GM19238 (cell line): Measurements from ENCODE around the gene ADCY5.

Source experiments
- DNase-seq: peaks from one replicate; pipeline ENCODE4 v3.0.0; 2011; ENCODE audit warnings: low spot score; ENCODE audit not compliant: insufficient read length

ADCY5 gene

DNA sequence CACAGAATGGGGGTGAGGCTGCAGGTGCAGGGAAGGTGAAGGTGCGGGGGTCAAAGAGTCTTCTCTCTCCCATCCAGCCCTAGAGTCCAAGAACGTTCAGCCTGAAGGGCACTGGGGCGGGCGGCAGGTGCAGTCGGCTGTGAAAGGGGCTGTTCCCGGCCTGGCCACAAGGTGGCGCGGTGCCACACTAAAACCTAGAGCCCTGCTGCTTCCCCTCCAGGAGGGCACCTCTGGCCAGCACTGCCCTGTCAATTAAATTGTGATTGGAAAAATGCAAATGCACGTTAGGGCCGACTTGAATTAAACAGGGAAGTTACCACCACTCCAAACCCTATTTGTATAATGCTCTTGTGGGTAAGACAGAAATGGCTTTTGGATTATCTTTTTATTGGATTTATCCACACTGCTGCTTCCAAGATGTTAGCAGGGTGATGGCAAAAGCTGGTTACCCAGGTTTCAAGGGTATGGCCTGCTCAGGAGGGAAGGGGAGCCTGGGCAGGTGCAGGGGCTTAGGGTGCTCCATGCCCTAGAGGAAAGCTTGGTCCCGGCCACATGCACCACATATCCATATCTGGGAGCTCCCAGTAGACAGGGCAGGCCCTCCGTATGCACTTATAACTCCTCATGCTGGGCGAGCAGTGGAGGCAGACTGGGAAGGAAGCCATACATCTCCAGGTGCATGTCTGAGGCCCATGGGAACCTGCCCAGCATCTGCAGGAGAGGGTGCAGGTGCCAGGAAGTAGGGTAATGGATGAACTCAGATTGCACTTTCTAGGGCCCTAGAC is 119.8 kb downstream of the ADCY5 start:
- peak; percentile 76 for DNase-seq

DNA sequence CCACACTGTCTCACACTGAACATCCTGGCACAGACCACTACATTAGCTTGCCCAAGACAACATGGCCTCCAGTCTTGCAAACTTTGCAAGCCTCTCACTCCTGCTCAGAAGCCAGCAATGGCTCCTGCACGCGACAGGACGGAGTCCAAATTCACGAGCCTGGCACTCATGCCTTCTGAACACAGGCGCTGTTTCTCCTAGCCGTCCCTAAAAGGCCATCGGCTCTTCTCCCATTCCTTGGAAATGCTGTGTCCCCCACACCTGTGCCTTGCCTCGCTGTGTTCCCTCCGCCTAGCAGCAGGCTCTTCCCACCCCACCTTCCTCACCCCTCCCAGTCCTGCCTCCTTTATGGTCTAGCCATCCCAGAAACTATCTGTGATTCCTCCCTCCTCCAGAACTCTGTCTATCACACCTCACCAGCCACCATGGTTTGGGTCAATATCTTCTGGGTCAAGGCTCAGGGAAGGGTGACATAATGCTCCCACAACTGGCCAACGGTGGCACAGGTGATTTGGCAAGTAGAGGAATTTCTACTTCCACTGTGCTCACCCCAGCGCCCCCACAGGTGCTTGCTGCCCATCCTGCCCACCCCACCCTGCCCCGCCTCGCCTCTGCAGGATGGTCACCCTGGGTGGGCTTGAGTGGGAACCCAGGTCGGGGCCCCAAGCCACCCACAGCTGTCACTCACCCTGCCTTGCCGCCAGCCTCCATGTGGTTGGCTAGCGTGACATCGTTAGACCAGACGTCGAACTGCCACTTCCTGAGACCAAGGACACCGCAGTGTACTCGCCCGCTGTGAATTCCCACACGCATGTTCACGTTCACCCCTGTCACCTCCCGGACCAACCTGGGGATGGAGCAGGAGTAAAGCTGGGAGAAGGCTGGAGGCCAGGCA is 120.7 kb downstream of the ADCY5 start:
- DNase-seq: no peak

DNA sequence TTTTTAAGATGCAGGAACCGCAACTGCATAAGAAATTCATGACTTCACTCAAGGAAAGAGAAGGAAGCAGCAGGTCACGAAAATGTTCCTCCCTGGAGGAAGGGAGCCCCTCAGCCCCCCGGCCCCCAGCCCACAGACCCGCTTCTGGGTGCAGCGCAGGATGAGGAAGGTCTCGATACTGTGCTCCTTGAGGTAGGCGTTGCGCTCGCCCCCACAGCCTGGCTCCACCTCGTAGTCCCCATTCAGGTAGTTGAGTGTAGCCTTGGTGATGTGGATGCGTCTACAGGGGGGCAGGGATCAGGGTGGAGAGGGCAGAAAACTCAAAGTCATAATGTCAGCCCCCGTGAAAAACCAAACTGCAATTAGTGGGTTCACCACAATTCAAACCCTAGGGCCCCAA is 121.4 kb downstream of the ADCY5 start:
- no peak for DNase-seq

DNA sequence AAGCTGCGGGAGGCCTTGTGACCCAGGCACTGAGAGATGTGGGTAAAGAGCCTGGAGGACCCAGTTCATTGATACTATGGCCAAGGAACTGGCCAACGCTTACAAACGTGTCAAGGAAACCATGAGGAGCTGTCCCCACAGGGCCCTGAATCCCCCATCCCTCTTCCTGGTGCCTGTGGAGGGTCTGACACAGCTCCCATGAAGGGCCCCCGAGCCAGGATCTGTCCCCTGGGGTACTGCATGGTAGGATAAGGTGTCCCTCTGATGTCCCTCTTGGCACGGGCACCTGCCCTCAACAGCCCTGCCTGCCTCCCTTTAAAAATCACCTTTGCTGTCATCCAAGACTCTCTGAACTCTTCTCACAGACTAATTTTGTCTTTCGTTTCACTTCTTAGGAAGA is 122.4 kb downstream of the ADCY5 start:
- DNase-seq: no peak

DNA sequence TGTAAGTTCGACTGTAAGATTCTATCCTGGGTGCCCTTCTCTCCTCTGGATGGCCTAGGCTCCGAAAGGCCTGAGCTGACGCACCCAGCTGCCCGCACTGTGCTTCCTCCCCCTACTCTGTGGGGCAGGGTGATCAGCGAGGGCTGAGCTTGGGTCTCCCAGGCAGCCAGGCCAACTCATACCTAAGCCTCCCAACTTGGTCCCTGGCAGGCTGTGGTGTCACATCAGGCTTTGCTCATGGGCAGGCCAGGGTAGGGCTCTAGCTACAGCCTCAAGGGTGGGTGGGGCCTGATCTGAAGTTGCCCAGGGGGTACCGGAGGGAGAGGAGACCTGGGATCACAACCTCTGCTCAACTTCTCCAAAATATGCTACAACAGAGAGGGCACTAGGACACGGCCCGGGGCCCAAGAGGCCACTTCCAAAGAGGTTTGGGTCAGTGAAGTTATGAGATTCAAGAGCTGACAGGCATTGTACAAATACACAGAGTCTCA is 123.1 kb downstream of the ADCY5 start:
- DNase-seq: no peak

DNA sequence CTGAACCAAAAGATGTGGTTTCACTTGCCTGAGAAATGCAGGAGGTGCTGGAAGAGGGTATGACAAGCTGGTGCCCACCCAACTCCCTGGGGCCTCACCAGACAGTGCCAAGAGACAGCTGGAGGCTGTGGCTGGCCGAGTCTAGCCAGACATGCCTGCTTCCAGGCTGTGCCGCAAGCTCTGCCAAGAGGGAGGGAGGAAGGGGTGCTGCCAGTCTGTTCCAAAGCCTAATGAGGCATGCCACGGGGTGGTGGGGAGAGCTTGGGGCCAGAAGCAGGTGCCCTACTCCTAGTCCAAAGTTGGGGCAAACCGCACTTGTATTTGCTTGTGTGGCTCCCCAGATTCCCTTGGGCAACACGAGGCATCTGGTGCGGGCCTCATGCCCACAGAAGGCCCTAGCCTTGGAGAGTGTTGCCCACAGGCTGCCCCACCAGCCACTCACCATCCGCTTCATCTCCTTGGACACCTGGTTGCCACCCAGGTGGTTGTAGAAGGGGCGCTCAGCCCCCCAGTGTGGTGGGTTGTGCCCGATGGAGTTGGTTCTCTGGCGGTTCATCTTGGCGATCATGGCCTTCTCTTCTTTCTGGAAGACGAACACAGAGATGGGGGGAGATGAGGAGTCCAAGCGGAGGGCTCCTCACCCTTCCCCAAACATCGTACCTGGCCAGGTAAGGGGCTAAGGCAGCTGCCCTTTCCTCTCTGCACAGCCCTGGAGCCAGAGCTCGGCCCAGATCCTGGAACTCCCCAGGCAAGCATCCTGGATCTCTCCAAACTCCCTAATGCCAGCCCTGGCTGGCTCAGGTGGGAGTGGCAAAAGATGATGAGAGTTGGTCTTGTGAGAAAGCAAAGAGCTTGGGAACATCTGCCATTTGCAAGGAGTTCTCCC is 123.8 kb downstream of the ADCY5 start:
- DNase-seq: no peak

DNA sequence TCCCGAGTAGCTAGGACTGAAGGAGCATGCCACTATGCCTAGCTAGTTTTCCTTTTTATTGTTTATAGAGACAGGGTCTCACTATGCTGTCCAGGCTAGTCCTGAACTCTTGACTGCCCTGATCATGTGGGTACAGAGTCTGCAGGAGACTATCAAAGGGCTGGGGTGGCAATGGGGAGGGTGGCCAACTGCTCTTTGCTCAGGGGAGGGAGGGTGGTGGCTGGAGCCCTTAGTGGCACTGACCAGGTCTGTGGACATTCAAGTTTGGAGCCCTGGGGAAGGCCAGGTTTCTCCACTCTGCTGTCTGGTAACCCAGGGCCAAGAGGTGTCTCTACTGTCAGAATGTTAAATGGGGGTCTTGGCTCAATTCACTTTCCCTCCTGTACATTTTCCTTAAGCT is 125.1 kb downstream of the ADCY5 start:
- DNase-seq: no peak

DNA sequence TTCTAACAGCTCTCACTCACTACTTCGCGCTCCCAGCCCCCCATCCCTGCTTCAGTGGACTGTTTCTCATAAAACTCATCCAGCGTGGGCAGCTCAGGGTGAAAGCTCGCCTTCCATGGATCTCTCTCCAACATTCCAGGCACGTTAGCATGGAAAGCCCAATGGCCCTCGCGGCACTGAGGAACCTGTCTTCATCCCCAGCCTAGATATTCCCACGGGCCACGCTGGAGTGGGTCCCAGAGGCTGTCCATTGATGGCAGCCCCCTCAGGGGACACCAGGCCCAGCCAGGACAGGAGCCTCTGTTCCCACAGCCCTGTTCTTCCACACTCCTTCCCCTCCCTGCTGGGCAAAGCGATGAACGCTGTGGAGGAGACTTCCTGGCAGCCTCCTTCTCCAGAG is 126.0 kb downstream of the ADCY5 start:
- no peak for DNase-seq

DNA sequence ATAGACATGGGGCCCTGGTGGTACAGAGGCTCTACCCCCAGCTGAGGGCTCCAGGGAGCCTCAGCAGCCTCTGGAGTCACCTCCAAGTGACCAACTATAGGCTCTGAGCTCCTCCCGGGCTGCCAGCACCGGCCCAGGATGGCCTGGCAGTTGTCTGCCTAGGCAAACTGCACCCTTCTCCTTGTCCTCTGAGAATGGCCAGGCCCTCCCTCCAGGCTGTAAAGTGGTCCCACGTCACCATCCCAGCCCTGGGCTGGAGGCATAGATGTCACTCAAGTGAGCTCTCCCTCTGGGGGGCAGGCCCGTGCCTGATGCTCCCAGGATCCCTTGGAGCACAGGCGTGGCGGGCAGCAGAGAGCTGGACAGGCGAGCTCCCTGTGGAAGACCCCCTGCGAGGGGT is 127.1 kb downstream of the ADCY5 start:
- no peak for DNase-seq

DNA sequence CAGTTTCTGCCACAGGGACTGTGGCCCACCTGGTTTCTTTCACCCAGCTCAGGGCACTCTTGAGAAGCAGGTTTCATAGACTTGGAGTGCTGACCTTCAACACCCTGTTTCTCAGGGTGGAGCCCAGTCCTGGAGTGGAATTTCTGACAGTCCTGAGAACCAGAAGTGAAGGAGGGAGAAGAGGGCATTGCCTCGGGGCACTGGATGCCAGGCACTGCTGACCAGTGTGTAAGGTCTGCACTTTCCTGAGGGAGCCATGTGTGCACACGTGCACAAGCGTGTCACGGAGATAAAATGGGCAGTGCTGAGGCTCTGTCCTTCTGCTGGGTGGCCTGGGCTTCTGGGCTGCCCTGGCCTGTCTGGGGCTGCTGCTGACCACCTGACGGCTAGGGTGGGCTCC is 128.7 kb downstream of the ADCY5 start:
- no peak for DNase-seq

DNA sequence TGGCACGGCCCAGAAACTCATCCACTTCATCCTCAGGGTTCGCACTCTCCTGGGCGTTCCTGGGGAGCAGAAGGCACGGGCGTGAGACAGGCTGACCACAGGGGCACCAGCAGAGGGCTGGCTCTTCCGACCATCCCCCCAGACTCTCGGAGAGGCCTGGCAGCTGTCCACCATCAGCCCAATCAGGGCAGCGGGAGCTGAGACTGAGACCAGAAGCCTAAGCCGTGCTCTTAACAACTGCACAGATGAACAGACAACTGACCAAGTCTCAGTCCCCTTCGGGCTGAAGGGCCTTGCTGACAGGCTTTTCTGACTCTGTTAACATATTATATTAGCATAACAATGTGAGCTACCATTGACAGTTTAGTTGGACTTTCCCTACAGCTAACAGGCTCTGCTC is 129.1 kb downstream of the ADCY5 start:
- DNase-seq: no peak

DNA sequence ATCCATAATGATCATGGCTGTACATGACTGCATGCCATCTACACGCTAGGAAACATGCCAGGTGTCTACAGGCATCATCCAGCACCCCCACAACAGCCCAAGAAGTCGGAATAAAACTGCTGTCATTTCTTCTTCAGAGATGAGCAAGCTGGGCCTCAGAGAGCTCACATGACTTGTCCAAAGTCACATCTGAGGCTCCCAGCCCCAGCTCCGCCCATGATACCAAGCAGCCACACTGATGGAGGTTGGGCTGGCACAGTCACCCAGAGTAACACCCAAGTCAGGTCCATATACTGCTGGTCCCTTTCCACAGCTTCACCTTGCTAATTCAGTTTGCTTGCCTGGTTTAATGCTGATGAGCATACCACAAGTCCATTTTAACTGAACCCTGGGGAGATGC is 130.5 kb downstream of the ADCY5 start:
- DNase-seq: no peak

DNA sequence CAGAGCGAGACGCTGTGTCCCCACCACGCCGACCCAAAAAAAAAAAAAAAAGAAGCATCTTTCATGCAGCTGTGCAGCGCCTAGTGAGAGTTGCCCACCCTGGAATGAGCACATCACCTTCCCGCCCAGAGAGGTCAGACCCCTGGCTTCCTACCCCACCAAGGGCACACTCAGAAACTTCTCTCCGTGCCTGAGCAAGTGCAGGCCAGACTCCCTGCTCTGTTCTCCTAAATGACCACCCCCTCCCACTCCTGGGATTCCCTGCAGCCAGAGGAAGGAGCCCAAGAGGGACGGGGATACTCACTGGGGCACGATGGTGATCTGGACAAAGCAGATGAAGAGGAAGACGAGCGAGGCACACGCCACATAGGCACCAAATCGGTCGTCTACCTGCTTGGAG is 131.2 kb downstream of the ADCY5 start:
- no peak for DNase-seq

DNA sequence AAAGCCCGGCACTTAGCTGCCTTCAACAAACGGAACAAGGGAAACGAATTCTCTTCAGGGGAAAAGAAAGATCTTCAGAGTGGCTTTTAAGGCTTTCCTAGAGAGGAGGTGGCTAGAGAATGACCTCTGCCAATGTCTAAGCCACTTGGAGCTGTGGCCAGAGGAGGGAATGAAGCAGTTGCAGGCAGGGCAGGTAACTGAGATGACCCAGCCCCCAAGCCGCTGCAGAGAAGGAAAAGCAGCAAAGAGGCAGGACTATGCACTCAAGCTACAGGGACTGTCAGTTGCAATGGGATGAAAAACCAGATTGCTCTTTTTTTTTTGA is 133.7 kb downstream of the ADCY5 start:
- DNase-seq: no peak

DNA sequence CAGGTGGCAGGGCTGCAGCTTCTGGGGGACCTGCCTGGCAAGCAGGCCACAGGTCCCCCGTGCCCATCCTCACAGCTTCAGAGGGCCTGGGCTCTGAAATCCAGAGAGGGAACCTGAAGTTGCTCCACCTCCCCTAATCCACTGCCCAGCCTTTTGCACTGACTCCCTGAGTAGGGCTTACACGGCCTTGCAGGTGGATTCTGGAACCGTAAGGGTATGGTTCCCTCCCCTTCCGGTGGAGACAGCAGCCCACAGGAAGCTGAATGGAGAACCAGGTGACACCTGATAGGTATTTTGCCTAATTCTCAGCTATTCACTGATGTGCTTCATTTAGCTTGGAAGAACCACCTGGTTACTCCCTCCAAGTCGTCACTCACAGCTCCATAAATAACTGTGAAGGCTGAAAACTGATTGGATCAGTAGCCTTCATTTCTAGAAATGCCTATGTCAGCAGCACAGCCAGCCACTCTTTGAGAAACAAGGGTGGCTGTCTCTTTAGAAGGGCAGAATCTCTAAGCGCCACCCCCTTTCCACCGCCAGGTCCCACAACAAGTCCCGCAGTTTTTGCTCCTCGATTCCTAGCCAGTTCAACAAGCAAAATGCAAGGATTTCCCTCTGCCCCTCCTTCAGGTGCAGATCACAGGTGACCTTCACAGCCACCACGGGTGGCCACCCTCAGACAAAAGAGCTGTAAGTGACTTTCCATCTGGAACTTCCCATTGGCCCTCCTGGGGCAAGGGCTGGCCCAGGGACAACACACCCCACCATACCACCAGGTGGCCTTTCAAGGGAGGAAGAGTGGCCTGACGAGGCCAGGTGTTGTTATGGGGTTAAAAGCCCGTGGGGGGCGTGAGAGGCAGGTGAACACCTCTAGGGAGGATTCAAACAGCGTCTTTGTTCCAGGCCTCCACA is 134.3 kb downstream of the ADCY5 start:
- DNase-seq: no peak

DNA sequence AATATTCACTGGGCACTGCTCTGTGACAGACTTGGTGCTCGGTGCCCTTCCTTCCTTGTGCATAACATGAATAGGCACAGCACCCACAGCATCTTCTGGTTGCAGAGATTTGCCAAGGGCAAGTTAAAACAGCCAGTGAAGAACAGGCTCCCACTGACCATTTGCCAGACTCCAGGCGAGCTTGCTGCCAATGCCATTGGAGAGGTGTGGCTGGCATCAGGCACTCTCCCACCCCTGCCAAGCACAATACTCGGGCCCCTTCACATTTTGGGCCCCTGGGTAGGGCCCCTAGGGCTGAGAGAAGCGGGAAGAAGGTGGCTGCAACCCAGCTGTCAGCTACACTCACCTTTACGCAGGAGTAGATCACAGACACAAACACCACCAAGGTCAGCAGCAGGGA is 135.0 kb downstream of the ADCY5 start:
- DNase-seq: no peak

DNA sequence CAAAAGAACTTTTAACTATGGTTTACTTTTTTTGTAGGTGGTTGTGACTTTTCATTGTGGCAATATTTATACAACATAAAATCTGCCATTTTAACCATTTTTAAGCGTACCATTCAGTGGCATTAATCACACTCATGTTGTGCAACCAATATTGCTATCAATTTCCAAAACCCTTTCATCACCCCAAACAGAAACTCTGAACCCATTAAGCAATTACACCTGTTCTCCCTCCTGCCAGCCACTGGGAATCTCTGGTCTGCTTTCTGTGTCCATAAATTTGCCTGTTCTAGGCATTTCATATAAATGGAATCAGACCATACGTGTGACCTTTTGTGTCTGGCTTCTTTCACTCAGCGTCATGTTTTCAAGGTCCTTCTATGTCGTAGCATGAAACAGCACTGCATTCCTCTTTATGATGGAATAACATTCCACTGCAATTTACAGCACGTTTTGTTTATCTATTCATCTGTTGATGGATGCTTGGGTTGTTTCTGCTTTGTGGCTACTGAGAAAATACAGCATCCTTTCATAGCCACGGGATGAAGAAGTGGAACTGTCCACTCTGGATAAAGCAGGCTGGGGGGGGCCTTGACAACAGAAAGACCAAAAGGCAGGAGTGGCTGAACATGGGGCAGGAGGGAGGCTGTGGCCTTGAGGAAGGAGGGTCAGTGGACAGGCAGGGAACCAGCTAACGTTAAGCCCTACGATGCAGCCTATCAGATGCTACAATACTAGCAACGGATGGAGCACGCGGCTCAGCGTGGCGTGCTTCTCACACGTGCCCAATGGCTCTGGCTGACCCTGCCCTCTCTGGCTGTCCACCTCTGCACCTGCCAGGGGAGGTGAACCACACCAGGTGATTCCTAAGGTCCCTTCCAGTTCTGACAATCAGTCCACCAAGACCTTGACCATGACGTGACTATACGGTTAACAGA is 136.3 kb downstream of the ADCY5 start:
- DNase-seq: no peak

DNA sequence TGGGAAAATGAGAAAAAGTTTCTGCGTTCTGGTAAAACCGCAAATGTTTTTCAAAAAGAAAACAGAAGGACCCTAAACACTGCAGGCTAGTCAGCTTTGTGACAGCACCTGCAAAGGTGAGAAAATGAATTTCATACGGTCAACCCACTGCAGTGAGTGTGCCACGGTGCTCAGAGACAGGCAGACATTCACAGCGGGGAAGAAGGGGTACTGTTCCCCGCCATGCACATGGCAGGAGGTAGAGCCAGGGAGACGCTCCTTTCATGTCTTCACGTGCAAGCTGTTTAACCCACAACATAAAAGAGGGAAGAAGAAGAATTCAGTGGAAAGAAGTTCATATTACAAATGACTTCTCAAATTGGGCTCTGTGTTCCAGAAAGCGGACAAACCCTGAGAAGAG is 137.7 kb downstream of the ADCY5 start:
- DNase-seq: no peak

DNA sequence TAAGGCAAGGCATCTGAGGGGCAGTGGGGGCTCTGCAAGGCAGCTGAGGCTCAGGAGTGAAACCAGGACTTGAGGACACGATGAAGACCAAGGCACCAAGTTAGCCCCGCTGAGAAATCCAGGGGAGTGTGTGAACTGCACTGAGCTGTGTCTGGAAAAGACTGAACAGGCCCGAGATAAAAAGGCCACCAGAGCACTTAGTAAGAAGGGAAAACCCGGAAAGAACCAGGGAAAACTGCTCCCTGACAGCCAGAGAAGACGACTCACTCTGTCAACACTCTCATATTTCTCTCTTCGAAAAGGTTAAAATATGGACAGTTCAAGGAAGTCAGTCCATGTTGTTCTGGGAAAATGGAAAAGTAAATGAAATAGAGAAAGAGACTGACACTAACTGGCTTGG is 138.1 kb downstream of the ADCY5 start:
- no peak for DNase-seq

DNA sequence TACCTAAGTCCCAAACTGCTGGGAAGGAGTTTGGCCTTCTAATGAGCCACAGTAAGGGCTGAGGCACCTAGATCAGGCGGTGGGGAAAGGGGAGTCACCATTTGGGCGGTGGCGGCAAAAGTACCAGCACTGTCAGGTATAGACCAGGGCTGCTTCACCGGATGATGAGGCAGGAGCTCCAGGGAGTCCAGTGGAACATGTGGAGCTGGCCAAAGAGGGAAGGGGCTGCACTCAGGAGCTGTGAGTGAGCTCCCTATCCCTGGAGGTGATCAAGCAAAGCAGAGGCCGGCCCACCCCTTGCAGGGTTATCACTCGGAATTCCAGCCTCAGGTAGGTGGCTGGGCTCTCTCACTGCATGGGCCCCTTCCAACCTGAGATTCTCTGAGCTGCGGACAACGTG is 138.7 kb downstream of the ADCY5 start:
- DNase-seq: no peak
